NCI-H82 (cell line): ENCODE data around the gene TEAD4.

Experiments
- DNase-seq: peaks from one replicate; lab custom pipeline; 2025; lab: John Stamatoyannopoulos, UW

Gene TEAD4

DNA sequence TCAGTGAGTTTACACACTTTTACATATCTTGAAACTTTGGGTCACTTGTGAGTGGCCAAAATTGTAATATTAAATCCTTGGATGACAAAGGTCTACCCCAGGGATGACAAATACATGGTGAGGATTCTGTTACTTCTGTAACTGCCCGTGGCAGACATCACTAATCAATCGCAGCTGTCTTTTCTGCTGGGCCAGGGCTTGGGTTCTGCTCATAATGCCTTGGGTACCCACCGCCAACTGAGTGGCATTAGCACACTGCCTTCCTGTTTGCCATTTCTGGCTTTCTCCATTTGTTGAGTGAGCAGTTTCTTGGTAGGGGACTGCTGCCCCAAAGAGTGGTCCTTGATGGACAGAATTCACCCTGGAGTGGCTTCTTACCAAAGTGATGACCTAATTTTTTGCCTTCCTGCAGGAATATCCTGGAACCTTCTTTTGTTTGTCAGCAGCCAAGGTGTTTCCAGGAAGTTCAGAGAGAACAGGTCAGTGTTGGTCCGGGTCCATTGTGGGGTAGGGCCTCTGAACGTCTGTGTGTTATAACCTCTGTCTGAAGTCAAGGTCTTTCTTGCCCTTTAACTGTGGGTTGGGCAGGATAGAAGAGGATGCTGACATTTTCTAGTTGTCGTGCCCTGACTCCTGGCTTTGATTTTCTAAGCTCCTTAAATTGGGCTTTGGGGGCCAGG, 124.2 kb downstream of the TEAD4 start:
- DNase-seq, result no peak

DNA sequence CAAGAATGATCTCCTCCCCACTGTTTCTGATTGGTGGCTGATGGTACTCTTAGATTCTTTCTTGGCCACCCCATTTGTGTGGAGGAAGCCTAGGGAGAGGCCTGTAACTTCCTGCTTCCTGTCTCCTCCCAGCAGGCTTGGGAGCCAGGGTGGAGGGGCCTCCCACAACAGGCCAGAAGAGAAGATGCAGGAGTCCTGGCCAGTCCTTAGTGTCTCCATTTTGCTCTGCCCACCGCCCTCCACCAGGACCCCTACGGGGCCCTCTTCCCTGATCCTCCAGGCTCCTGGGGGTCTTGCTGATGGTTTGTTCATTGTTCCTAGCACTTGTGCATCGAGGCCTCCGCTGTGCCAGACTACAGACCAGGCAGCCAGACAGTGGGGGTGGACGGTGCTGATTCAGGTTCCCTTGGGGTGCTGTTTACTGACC, 124.7 kb downstream of the TEAD4 start:
- peak; percentile 49 for DNase-seq

DNA sequence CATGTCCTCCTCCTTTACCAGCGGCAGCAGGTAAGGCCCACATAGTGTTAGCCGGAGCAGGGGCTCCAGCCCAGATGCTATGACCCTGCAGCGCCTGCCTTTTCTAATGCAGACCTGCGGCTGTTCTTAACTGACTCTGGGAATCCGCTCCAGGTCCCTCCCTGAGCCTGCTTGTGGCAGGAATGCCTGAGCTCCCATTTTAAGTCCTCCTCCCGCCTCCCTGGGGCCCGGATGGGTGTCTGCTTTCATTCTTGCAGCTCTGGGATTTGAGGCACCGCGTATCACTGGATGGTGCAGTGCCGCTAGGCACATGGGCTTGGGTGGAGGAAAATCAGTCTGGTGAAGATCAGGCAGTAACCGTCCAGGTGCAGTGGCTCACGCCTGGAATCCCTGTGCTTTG, 125.5 kb downstream of the TEAD4 start:
- peak; percentile 37 for DNase-seq

DNA sequence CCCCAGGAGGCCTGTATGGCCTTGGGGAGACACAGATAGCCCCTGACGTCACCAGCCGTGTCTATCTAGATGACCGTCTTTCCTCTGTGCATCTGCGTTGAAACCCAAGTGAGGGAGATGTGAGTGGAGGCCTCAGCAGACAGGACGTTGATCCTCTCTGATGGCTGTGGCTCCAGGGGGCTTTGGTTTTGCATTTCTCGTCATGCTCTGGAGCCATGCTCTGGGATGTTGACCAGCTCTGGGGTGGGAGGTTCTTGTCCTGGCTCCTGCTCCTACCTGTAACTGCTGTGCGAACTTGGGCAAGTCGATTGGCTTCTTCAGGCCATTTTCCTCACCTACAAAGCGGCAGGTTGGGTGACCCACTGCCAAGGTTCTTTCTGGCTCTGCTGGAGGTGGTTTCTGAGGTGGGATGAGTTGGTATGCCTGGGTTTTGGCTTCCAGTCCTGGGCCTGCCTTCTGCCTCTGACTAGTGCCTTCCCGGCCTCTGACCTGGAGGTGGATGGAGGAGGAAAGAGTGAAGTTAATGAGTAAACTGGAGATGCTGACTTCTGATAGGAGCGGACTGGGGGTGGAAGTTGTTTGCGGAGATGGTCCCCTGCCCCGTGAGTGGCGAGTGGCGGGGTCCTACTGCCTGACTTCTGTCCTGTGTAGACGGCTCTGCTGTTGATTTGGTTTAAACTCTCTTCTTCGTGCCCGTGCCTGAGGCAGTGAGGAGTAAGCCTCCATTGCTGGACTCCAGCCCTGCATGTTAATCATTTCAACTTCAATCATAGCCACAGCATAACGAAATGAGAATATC, 126.3 kb downstream of the TEAD4 start:
- no peak for DNase-seq

DNA sequence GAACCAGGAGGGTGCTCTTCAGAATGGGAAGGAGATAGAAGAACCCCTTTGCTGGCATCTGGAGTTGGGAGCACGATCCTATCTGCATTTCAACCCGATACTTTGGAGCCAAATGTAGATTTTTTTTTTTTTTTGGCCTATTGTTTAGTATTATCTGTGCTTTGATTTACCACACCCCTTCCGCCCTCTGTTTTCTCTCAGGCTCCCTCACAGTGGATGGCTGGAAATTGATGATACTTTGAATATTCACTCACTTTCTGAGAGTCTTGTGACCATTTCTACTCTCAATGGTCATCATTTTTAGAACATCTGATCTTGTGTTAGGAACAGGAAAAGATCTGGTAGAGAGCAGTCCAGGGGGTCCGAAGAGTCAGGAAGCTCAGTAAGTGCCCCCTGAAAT, 127.0 kb downstream of the TEAD4 start:
- no peak for DNase-seq

DNA sequence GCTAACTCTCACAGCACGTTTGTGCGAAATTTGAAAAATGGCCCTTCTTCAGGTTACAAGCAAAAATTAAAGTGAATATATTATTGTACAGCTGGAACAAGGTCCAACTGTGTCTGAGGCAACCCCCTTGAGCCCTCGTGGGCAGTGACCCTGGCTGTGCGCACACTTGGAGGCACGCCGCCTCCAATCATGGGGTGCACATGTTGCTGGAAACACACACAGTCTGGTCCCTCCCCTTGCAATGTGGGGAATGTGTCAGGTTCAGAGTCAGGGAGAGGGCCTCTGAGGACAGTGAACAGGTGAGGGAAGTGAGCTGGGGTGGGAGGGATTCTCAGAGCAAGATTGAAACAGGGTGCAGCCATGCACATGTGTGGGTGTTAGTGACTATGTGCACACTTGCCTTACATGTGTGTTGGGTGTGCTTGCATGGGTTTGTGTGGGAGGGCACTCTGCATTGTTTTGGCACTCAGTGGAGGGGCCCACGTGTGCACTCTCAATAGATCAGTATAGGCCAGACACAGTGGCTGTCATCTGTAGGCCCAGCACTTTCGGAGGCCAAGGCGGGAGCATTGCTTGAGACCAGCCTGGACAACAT, 127.6 kb downstream of the TEAD4 start:
- no peak for DNase-seq

DNA sequence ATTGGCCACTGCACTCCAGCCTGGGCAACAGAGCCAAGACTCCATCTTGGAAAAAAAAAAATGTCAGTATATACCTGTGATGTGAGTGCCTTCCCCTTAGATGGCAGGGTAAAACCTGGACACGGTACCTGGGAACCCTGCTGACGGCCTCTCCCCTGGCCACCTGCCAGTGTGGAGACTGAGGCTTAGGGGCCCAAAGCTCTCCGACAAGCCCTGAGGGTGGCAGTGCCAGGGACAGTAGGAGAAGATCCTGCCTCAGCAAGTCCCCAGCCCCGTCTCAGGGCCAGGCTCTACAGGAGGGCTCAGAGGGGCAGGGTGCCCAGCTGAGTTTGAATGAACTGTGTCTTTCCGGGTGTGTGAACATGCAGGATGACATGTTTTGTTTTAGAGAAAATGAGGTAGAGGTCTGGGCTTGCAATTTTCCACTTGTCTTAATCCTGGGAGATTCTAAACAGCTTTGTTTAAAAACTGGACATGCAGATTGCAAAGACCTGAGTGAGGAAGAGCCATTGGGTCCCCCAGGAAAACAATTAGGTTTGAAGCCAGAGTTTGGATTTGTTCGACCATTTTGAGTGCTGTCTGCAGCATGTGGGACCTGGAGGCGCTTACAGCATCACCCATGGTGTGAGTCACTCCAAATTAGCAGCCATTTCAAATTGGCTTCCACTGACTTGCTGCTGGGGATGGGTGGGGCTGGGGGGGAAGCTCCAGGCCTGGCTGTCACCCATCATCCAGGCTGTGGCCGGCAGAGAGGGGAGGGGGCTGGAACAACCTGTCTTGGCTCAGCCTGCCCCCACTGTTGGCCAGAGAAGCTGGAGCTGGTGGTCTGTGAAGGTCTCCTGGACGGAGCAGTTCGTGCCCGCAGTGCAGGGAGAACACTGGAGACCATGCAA, 128.8 kb downstream of the TEAD4 start:
- DNase-seq, result no peak

DNA sequence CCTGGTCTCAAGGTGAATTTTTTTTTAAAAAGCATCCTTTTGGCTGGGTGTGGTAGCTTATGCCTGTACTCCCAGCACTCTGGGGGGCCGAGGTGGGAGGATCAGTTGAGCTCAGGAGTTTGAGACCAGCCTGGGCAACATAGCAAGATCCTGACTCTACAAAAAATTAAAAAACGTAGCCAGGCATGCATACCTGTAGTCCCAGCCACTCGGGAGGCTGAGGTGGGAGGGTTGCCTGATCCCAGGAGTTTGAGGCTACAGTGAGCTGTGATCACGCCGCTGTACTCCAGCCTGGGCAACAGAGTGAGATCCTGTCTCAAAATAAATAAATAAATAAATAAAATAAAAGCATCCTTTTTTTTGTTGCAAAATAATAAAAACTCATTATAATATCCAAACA, 130.4 kb downstream of the TEAD4 start:
- DNase-seq, result no peak
